Erythroblast (primary cell): ENCODE data around the gene RNF169.

Experiments used
- DNase-seq, 2 experiments: peaks; one replicate each; lab custom pipeline; 2025; lab: John Stamatoyannopoulos, UW
- GATA1 ChIP-seq: IDR thresholded peaks from 2 replicates; pipeline ENCODE4 v1.6.1; 2011; ENCODE audit warnings: low read depth, mild to moderate bottlenecking, control low read depth, low read length, moderate library complexity
- POLR2A ChIP-seq: IDR thresholded peaks from 2 replicates; pipeline ENCODE4 v1.6.1; 2011; ENCODE audit warnings: mild to moderate bottlenecking, low read length

RNF169 gene

GRCh38 chr11:74791333-74792100, 42.9 kb downstream of the RNF169 start:
- DNase-seq = no peak
- no peak for TF ChIP-seq POLR2A
- TF ChIP-seq GATA1 = no peak

- peak; percentile 17 to 27 for DNase-seq
- TF ChIP-seq GATA1 (no peak), POLR2A (no peak)
Measured at GRCh38 chr11:74806267-74806666, 57.6 kb downstream of the RNF169 start.

GRCh38 chr11:74809801-74810200, 61.2 kb downstream of the RNF169 start:
- TF ChIP-seq GATA1 (no peak), POLR2A (no peak)
- no peak for DNase-seq

GRCh38 chr11:74815966-74816365, 67.3 kb downstream of the RNF169 start:
- TF ChIP-seq GATA1 (no peak), POLR2A (no peak)
- DNase-seq = peak in 1 of 2 experiments; percentile 16

GRCh38 chr11:74816664-74817063, 68.0 kb downstream of the RNF169 start:
- DNase-seq = peak in 1 of 2 experiments; percentile 14
- no peak for TF ChIP-seq GATA1
- no peak for TF ChIP-seq POLR2A

DNA sequence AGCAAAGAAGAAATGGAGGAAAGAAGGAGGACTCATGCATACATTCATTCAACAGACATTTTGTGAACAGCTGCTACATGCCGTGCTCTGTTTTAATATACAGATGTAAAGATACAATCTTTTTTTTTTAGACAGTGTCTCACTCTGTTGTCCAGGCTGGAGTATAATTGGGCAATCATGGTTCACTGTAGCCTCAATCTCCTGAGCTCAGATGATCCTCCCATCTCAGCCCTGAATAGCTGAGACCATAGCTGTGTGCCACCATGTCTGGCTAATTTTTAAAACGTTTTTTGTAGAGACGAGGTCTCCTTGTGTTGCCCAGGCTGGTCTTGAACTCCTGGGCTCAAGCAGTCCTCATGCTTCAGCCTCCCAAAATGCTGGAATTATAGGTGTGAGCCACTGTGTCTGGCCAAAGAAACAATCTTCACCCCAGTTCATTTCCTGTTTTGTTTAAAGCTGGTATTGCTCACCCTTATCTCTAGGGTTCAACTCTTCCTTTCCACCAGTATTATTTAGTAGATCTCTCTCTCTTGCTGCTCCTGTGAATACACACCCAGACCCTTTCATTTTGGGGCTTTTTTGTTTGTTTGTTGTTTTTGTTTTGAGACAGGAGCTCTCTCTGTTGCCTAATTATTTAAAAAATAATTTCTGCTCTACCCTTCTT, 69.8 kb downstream of the RNF169 start:
- no peak for DNase-seq
- TF ChIP-seq GATA1 (no peak), POLR2A (no peak)

GRCh38 chr11:74819400-74819799, 70.8 kb downstream of the RNF169 start:
- TF ChIP-seq GATA1 (no peak), POLR2A (no peak)
- no peak for DNase-seq

- DNase-seq = no peak
- TF ChIP-seq GATA1 = no peak
- no peak for TF ChIP-seq POLR2A
Measured at GRCh38 chr11:74820763-74821162, 72.1 kb downstream of the RNF169 start.

DNA sequence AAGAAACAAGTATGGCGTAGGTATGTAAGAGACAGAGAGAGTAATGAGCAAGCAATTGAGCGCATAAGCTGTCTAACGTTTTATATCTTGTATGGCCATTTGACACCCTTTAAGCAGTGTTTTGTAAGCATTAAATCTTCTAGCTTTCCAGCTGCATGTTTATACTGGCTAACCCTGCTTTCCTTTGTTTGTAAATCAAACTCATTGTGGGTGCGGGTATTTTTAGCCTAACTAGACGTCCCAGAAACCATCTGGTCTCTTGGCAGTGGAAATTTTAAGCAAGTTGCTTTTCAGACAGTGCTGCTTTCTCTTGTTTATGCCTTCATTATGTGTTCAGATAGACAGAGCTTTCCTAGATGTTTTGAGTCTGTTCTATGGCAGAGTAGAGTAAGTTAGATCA, 73.5 kb downstream of the RNF169 start:
- TF ChIP-seq GATA1 (no peak), POLR2A (no peak)
- no peak for DNase-seq

- TF ChIP-seq GATA1 (no peak), POLR2A (no peak)
- DNase-seq = no peak
Measured at GRCh38 chr11:74824285-74824982, 75.8 kb downstream of the RNF169 start.

- peak in 1 of 2 experiments; percentile 59 for DNase-seq
Measured at GRCh38 chr11:74825596-74825995, 76.9 kb downstream of the RNF169 start.

GRCh38 chr11:74826901-74827300, 78.3 kb downstream of the RNF169 start:
- TF ChIP-seq POLR2A (no peak), GATA1 (no peak)
- peak; percentile 19 to 51 for DNase-seq

DNA sequence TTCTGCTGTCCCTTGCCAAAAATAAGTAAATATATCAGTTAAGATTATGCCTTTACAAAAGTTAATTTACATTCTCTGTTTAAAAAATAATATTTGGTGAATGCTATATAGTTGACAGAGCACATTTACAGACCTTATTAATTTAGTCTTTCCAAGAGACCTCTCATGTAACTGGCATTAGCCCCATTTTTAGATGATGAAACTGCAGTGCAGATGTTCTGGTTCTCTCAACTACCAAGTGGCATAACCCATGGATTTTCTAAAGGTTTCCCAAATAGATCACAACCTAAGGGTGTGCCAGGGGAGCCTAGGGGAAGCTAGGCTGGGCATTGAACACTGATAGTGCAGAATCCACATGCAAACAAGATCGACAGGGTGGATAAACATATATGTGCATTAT, 88.5 kb downstream of the RNF169 start:
- no peak for TF ChIP-seq GATA1
- TF ChIP-seq POLR2A = no peak
- DNase-seq = no peak

- no peak for DNase-seq
- TF ChIP-seq POLR2A (no peak), GATA1 (no peak)
Measured at GRCh38 chr11:74838188-74838587, 89.5 kb downstream of the RNF169 start.
